ENCODE data around the gene MYO5A.

DNA sequence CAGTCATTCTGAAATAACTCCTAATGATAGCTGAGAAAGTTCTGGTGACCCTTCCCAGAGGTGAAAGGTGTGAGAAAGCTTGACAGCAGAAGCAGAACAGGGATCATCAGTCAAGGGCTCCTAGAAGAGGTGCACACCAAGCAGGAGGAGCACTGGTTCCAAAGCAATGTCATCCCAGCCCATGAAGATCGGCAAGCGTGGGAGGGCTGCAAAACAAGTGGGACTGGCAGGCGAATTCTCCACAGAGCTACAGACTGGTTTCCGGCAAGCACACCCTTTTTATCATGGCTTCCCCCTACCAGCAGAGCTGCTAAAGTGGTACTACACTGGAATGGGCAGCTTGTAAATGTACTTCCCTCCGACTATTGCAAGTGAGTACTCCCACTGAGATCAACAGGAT is 170.7 kb downstream of the MYO5A start:
- TF ChIP-seq, protein P1, sequence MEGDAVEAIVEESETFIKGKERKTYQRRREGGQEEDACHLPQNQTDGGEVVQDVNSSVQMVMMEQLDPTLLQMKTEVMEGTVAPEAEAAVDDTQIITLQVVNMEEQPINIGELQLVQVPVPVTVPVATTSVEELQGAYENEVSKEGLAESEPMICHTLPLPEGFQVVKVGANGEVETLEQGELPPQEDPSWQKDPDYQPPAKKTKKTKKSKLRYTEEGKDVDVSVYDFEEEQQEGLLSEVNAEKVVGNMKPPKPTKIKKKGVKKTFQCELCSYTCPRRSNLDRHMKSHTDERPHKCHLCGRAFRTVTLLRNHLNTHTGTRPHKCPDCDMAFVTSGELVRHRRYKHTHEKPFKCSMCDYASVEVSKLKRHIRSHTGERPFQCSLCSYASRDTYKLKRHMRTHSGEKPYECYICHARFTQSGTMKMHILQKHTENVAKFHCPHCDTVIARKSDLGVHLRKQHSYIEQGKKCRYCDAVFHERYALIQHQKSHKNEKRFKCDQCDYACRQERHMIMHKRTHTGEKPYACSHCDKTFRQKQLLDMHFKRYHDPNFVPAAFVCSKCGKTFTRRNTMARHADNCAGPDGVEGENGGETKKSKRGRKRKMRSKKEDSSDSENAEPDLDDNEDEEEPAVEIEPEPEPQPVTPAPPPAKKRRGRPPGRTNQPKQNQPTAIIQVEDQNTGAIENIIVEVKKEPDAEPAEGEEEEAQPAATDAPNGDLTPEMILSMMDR (IDR thresholded peaks at IDR 0.05) = no peak
- TF ChIP-seq POLR2A (IDR thresholded peaks at IDR 0.05) = no peak
